ENCODE data around the gene AFF2.
"Not testable (repeated sequence)": the region's sequence is repeated elsewhere in the genome, so short reads cannot be mapped to it uniquely, and the experiment has no call there.

AFF2 gene

GRCh38 chrX:148903176-148903575 lies 402.8 kb downstream of the AFF2 start:
- no peak overlapping the region for H3K4me3 ChIP-seq (replicated peaks in 1 of 2; ENCODE audit: low read depth in 2 of 2, low read length in 2 of 2)
- DNase-seq (ENCODE audit: low read depth in 2 of 2), result no peak
- TF ChIP-seq, protein P1, sequence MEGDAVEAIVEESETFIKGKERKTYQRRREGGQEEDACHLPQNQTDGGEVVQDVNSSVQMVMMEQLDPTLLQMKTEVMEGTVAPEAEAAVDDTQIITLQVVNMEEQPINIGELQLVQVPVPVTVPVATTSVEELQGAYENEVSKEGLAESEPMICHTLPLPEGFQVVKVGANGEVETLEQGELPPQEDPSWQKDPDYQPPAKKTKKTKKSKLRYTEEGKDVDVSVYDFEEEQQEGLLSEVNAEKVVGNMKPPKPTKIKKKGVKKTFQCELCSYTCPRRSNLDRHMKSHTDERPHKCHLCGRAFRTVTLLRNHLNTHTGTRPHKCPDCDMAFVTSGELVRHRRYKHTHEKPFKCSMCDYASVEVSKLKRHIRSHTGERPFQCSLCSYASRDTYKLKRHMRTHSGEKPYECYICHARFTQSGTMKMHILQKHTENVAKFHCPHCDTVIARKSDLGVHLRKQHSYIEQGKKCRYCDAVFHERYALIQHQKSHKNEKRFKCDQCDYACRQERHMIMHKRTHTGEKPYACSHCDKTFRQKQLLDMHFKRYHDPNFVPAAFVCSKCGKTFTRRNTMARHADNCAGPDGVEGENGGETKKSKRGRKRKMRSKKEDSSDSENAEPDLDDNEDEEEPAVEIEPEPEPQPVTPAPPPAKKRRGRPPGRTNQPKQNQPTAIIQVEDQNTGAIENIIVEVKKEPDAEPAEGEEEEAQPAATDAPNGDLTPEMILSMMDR (IDR thresholded peaks at IDR 0.05; ENCODE audit: low read depth, low read length), result no peak

DNA sequence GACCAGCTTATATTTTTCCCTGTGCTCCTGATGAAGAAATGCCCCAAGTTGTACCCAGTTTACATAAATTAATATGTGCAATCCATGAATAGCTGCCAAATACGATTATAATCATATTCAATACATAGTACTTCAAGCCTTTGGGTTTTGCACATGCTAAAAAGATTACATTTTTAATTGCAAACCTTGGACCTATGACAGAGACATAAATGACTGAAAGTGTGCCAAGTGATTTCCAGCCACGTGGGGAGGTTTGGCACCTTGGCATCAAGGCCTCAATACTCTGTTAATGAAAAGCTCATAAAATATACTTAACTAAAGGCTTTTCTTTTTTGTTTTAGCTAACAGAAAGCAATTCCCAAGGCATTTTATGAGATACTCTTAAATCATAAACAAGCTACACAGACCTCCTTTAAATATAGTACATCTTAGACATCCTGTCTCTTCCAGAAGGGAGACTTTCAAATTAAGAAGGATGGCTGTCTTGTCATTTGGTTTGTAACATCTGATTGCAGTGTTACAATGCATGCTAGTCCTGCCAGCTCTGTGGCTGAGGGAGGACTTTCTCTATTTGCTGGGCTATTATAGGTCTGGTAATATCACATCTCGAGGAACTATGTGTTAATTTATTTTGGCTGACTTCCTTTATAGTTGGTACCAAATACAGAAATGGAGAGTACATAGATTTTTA lies 404.1 kb downstream of the AFF2 start:
- no peak overlapping the region for H3K4me3 ChIP-seq (replicated peaks in 1 of 2; ENCODE audit: low read depth in 2 of 2, low read length in 2 of 2)
- no peak for DNase-seq (ENCODE audit: low read depth in 2 of 2)
- TF ChIP-seq, protein P1 (IDR thresholded peaks at IDR 0.05; ENCODE audit: low read depth, low read length), result no peak

DNA sequence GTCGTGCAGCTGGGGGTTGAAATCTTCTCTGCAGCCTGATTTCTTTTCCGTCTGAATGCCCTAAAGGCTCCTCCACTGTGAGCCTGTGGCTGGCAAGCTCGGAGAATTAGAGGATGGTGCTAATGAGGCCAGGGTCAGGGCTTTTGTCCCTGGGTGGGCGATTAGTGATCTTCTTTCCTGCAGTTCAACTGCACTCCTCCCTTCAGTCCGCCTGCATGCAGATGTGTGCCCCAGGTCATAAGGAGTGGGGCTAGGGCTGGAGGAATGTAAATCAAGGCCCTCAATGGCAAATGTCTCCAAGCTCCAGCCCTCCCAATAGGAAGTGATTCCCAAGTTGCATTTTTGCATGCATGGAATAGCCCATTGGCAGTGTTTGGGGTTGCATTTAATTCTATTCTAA lies 405.0 kb downstream of the AFF2 start:
- no peak overlapping the region for H3K4me3 ChIP-seq (replicated peaks in 1 of 2; ENCODE audit: low read depth in 2 of 2, low read length in 2 of 2)
- no peak for DNase-seq (ENCODE audit: low read depth in 2 of 2)
- TF ChIP-seq, protein P1 (IDR thresholded peaks at IDR 0.05; ENCODE audit: low read depth, low read length), result no peak

DNA sequence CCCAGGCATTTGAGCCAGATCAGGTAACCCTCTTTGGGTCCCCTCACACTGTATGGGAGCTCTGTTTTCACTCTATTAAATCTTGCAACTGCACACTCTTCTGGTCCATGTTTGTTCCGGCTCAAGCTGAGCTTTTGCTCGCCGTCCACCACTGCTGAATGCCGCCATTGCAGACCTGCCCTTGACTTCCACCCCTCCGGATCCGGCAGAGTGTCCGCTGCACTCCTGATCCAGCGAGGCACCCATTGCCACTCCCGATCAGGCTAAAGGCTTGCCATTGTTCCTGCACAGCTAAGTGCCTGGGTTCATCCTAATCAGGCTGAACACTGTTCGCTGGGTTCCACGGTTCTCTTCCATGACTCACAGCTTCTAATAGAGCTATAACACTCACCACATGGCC lies 406.2 kb downstream of the AFF2 start:
- not testable (repeated sequence) for H3K4me3 ChIP-seq (replicated peaks in 1 of 2; ENCODE audit: low read depth in 2 of 2, low read length in 2 of 2); DNase-seq (ENCODE audit: low read depth in 2 of 2)

DNA sequence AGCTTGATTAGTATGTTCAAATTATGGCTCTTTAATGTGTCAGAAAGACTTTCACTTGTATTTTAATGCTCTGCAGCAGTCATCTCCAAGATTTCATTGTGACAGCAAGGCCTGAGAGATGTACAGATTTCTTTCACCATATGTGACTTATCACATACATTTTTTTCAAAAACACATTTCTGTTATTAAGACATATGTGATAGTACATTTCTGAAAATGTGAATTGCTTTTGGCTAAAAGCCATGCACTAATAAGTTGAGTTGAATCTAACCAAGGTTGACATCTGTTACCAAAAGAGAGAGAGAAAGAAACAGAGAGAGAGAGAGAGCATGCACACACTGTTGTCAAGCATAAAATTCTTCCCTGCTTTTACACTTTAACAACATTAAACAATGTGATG lies 409.3 kb downstream of the AFF2 start:
- H3K4me3 ChIP-seq (replicated peaks in 1 of 2; ENCODE audit: low read depth in 2 of 2, low read length in 2 of 2), result no peak overlapping the region
- TF ChIP-seq, protein P1 (IDR thresholded peaks at IDR 0.05; ENCODE audit: low read depth, low read length), result no peak
- peak in 1 of 2 donors; percentile 8 for DNase-seq (ENCODE audit: low read depth in 2 of 2)

DNA sequence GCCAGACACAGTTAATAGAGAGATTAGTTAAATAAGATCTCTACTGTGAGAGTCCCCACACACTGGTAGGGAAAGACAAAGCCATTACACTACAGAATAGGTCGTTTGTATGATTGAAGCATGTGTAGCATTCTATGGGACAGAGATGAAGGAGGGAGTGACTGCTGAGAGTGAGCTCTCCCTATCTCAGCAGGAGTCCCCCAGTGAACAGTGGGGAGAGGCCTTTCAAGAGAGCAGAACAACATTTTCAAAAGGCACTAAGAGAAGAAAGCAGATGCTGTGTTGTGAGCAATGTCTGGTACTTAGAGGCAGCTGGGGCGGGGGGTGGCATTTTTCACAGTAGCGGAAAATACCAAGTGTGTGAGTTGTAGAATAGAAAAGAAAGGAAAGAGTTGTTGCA lies 413.6 kb downstream of the AFF2 start:
- H3K4me3 ChIP-seq (replicated peaks in 1 of 2; ENCODE audit: low read depth in 2 of 2, low read length in 2 of 2), result no peak overlapping the region
- DNase-seq (ENCODE audit: low read depth in 2 of 2), result no peak
- TF ChIP-seq, protein P1 (IDR thresholded peaks at IDR 0.05; ENCODE audit: low read depth, low read length), result no peak

DNA sequence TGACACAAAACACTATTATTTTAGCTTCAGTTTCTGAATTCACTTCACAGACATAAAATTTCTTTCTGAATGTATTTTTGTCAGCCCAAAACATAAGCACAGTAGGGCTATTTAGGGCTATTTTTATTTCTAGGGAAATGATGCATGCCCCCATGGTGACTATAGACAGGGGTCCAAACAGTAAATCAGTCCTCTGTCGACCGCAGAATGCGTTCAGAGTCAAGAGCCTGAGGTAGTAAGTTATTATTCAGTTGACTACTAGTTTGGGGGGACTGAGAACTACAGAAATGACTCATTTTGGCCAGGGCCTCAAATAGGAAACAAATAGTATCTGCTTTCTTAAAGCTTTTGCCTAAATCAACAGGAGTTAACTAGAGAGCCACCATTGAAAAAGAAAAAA lies 414.4 kb downstream of the AFF2 start:
- TF ChIP-seq, protein P1 (IDR thresholded peaks at IDR 0.05; ENCODE audit: low read depth, low read length), result no peak
- no peak overlapping the region for H3K4me3 ChIP-seq (replicated peaks in 1 of 2; ENCODE audit: low read depth in 2 of 2, low read length in 2 of 2)
- DNase-seq (ENCODE audit: low read depth in 2 of 2), result no peak

Measured in cardiac fibroblast (primary cell).